Stimulated activated CD4-positive, alpha-beta T cell treated with anti-CD3 and anti-CD28 coated beads, TNF-alpha, amount 100 ng/mL, for 4 hours (primary cell): ENCODE measurements around the gene SF3B3.
"Not testable (repeated sequence)": the region's sequence is repeated elsewhere in the genome, so short reads cannot be mapped to it uniquely, and the experiment has no call there.

ENCODE experiments used
- DNase-seq, 3 experiments: peaks; one replicate each; pipeline ENCODE4 v3.0.0-alpha.2; 2020; ENCODE audit warnings: low read depth in 3 of 3

SF3B3 gene

GRCh38 chr16:70615945-70616344 lies 92.3 kb downstream of the SF3B3 start:
- DNase-seq: no peak

- not testable (repeated sequence) for DNase-seq
These were observed 98.2 kb downstream of the SF3B3 start for GRCh38 chr16:70621864-70622263.
